Astrocyte (in vitro differentiated cells and primary cell): ENCODE results near the gene PAFAH2.

Source experiments
- CTCF ChIP-seq: IDR thresholded peaks from 2 replicates; pipeline ENCODE4 v1.5.1; 2011; ENCODE audit warnings: low read depth, mild to moderate bottlenecking, inconsistent platforms, low read length, moderate library complexity; ENCODE audit not compliant: insufficient read depth
- EZH2 ChIP-seq: IDR thresholded peaks from 2 replicates; pipeline ENCODE4 v1.6.1; 2012; ENCODE audit warnings: mild to moderate bottlenecking, low read length, inconsistent platforms; ENCODE audit not compliant: insufficient read depth

DNA sequence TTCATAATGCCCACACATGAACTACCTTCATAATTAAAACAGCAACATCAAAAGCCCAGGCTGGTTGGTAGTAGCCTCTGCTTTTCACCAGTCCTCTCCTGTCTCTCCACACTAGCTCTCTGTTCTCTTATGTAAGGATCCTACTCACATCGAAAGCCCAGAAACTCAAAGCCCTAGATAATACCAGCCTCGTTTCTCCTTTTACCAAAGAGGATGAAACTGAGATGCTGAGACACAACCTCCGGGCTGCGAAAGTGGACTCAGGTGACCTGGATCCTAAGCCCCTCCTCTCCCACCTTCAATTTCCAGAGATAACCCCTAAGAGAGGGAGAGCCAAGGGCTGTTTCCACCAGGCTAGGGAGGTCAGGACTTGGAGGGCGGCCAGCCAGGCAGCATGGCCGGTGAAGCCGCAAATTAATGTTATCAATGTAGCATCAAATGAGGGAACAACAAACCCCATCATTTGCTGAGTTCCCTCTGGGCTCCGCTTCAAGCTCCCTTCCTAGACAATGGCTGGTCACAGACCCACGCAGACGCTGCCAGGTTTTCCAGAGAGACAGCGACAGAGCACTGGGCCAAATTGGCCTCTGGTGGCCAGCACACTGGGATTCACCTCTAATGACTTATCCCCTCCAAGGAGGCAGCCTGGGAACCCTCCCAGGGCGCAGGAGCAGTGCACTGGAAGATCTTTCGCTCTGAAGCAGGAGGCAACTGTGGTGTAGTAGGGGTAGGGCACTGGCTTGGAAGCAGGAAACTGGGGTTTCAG, 70.9 kb downstream of the PAFAH2 start:
- TF ChIP-seq CTCF (no peak), EZH2 (no peak)
